Osteocyte (in vitro differentiated cells): ENCODE data around the gene CDC123. TPM values are rescaled to one million over a fixed set of nuclear protein-coding genes. Genes with fewer than 3 reads are reported as not detected.
"Not testable (repeated sequence)": the region's sequence is repeated elsewhere in the genome, so short reads cannot be mapped to it uniquely, and the experiment has no call there.

ENCODE experiments used
- DNase-seq: peaks from one replicate; pipeline ENCODE4 v3.0.0; 2021; ENCODE audit warnings: mixed read lengths; ENCODE audit not compliant: unreplicated experiment; ENCODE audit errors: extremely low spot score
- H3K27ac Mint-ChIP-seq: one replicate; pipeline ENCODE4 v1.8.0; 2021; ENCODE audit warnings: mild to moderate bottlenecking, mixed read lengths; ENCODE audit not compliant: unreplicated experiment
- H3K27me3 Mint-ChIP-seq: one replicate; pipeline ENCODE4 v1.8.0; 2021; ENCODE audit warnings: mixed read lengths; ENCODE audit not compliant: unreplicated experiment
- H3K36me3 Mint-ChIP-seq: one replicate; pipeline ENCODE4 v1.8.0; 2021; ENCODE audit warnings: mixed read lengths; ENCODE audit not compliant: unreplicated experiment
- H3K4me1 Mint-ChIP-seq: one replicate; pipeline ENCODE4 v1.8.0; 2021; ENCODE audit warnings: mixed read lengths; ENCODE audit not compliant: unreplicated experiment
- H3K4me3 Mint-ChIP-seq: one replicate; pipeline ENCODE4 v1.8.0; 2021; ENCODE audit warnings: mild to moderate bottlenecking, moderate library complexity, mixed read lengths; ENCODE audit not compliant: unreplicated experiment
- H3K9me3 Mint-ChIP-seq: one replicate; pipeline ENCODE4 v1.8.0; 2021; ENCODE audit warnings: mixed read lengths; ENCODE audit not compliant: unreplicated experiment
- total RNA-seq: library from RNA; stranded (reverse); gene quantifications from 2 replicates; pipeline ENCODE4 v1.2.1, GENCODE V29; 2021
- TF ChIP-seq, protein P1 (sequence below): fragments of 200-600 bp; sonication (generic); IDR thresholded peaks from 2 replicates; pipeline ENCODE4 v1.5.0; 2021; ENCODE audit warnings: antibody characterized with exemption, mild to moderate bottlenecking, moderate library complexity

The CDC123 gene
- total RNA-seq, 1 donor from 2014 or later = 68.5 TPM

DNA sequence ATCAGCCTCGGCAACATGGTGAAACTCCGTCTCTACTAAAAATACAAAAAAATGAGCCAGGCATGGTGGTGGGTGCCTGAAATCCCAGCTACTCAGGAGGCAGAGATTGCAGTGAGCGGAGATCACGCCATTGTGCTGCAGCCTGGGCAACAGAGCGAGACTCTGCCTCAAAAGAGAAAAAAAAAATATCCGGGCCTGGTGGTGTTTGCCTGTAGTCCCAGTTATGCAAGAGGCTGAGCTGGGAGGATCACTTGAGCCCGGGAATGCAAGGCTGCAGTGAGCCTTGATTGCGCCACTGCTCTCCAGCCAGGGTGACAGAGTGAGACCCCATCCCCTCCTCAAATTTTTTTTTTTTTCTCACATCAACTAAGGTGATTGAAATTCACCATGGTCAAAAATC, 42.8 kb downstream of the CDC123 start:
- Mint-ChIP-seq H3K4me1 (peaks cover 17% of the 10 kb centered on the region), H3K36me3 (peaks cover 40% of the 10 kb centered on the region), H3K27me3 (no peaks in the 10 kb centered on the region), H3K27ac (no peak overlapping the region), H3K4me3 (no peak overlapping the region), H3K9me3 (no peaks in the 10 kb centered on the region)
- no peak for DNase-seq
- TF ChIP-seq, protein P1, sequence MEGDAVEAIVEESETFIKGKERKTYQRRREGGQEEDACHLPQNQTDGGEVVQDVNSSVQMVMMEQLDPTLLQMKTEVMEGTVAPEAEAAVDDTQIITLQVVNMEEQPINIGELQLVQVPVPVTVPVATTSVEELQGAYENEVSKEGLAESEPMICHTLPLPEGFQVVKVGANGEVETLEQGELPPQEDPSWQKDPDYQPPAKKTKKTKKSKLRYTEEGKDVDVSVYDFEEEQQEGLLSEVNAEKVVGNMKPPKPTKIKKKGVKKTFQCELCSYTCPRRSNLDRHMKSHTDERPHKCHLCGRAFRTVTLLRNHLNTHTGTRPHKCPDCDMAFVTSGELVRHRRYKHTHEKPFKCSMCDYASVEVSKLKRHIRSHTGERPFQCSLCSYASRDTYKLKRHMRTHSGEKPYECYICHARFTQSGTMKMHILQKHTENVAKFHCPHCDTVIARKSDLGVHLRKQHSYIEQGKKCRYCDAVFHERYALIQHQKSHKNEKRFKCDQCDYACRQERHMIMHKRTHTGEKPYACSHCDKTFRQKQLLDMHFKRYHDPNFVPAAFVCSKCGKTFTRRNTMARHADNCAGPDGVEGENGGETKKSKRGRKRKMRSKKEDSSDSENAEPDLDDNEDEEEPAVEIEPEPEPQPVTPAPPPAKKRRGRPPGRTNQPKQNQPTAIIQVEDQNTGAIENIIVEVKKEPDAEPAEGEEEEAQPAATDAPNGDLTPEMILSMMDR = no peak

DNA sequence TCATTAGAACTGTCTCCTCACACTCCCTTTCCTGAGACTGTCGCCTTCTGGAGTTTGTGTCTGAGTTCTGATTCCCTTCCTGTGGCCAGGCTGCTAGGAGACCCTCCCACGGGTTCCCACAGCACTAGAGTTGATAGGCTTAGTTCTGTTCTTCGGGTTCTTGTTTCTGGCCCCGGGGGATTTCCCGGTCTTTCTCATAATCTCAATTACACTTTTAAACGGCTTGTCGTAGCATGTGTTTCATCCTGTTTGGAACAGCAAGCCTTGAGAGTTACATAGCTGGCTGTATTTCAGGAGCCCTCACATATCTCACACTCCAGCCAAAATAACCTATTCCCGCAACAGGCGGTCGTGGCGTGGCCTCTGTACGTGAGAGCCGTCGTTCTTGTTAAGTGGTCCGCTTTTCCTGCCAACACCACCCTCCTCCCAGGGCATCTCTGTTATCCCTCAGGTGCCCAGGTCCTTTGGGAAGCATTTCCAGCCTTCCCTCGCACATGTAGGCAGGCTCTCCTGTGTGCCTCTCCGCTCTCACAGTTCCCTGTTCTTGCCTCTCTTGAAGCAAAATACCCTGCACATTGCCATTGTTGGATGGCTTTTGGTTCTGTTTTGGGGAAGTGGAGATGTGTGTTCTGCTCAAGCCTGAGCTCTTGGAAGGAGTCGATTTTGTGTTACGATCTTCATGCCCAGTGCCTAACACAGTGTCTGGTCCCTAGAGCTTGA, 46.0 kb downstream of the CDC123 start:
- TF ChIP-seq, protein P1 = no peak
- Mint-ChIP-seq H3K4me3 (no peak overlapping the region), H3K27me3 (no peaks in the 10 kb centered on the region), H3K9me3 (no peaks in the 10 kb centered on the region), H3K4me1 (no peaks in the 10 kb centered on the region), H3K27ac (peak overlapping the region; percentile 28), H3K36me3 (peaks cover 36% of the 10 kb centered on the region)
- DNase-seq = no peak

DNA sequence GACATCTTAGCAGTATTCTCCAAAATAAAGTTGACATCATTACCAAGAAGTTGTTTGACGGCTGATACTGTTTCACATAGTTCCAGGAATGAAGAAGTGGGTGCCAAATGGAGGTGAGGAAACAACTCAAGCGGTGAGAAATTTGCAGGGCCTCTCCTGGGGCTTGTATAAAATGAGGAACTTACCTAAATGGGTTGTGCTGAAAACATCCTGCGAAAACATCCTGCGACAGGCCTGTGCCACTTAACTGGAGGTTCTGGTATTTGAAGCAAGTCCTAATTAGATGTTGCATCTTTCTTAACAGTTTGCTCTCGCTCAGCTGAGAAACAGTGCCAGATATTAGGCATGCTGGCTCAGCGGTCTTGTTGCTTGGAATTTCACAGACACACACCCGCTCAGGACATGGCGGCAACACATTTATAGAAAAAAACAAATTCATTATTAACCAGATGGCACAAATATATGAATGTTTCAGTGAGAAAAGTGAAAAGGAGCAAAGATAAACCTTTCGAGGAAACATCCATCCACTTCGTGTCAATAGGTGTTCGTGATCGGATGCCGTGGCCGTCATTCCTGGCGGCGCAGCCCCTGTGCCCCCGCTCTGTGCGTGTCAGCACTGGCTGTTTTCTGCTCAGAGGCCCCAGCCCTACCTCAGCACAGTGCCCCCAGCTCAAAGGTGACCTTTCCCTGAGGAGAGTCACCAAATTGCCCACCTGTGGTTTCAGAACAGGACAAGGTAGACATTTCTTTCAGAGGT, 48.1 kb downstream of the CDC123 start:
- DNase-seq = no peak
- no peaks in the 10 kb centered on the region for H3K9me3 Mint-ChIP-seq
- TF ChIP-seq, protein P1 = no peak
- H3K27me3 Mint-ChIP-seq = no peaks in the 10 kb centered on the region
- H3K36me3 Mint-ChIP-seq = peaks cover 31% of the 10 kb centered on the region
- H3K4me1 Mint-ChIP-seq = no peaks in the 10 kb centered on the region
- no peak overlapping the region for H3K27ac Mint-ChIP-seq
- H3K4me3 Mint-ChIP-seq = no peak overlapping the region

- no peaks in the 10 kb centered on the region for H3K4me1 Mint-ChIP-seq
- DNase-seq = no peak
- no peaks in the 10 kb centered on the region for H3K9me3 Mint-ChIP-seq
- H3K27ac Mint-ChIP-seq = no peak overlapping the region
- no peaks in the 10 kb centered on the region for H3K27me3 Mint-ChIP-seq
- TF ChIP-seq, protein P1 = no peak
- H3K4me3 Mint-ChIP-seq = no peak overlapping the region
- H3K36me3 Mint-ChIP-seq = peaks cover 22% of the 10 kb centered on the region
These were observed 54.2 kb downstream of the CDC123 start for GRCh38 chr10:12250181-12250580.

DNA sequence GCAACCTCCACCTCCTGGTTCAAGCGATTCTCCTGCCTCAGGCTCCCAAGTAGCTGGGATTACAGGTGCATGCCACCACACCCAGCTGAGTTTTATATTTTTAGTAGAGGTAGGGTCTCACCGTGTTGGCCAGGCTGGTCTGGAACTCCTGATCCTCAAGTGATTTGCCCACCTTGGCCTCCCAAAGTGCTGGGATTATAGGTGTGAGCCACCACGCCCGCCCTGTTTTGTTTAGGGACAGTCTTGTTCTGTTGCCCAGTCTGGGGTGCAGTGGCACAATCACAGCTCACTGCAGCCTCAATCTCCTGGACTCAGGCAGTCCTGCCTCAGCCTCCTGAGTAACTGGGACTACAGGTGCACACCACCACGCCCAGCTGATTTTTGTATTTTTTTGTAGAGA, 54.7 kb downstream of the CDC123 start:
- DNase-seq, H3K27me3 Mint-ChIP-seq, H3K4me3 Mint-ChIP-seq, H3K9me3 Mint-ChIP-seq, H3K27ac Mint-ChIP-seq, H3K4me1 Mint-ChIP-seq: not testable (repeated sequence)
- peaks cover 22% of the 10 kb centered on the region for H3K36me3 Mint-ChIP-seq
